NCI-H2171 treated with DMSO at 0.1 percent for 48 hours (cell line): Measurements from ENCODE around the gene HIGD2B.
"Not testable (repeated sequence)": the region's sequence is repeated elsewhere in the genome, so short reads cannot be mapped to it uniquely, and the experiment has no call there.

Experiments used
- DNase-seq: peaks from one replicate; lab custom pipeline; 2025; lab: John Stamatoyannopoulos, UW

The HIGD2B gene

GRCh38 chr15:72676838-72677237, 9.1 kb downstream of the HIGD2B start:
- no peak for DNase-seq

DNA sequence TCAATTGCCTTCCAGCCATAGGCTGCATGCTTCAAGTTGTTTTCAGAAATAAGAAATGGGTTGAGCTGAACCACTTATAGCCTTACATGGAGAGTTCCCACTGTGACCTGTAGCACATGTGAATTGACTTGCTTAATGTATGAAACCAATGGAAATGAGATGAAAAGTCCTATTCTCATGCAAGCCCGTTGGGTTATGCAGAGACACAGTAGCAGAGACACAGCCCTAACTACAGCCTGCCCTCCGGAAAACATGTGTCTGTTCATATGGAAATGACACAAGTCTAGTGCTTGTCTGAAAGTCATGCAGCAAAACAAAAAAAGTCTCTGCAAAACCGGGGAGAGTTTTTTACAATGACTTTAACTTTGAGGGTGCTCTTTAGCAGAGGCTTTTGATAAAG, 14.5 kb downstream of the HIGD2B start:
- no peak for DNase-seq

- not testable (repeated sequence) for DNase-seq
These were observed 15.2 kb downstream of the HIGD2B start for GRCh38 chr15:72670656-72671352.

DNA sequence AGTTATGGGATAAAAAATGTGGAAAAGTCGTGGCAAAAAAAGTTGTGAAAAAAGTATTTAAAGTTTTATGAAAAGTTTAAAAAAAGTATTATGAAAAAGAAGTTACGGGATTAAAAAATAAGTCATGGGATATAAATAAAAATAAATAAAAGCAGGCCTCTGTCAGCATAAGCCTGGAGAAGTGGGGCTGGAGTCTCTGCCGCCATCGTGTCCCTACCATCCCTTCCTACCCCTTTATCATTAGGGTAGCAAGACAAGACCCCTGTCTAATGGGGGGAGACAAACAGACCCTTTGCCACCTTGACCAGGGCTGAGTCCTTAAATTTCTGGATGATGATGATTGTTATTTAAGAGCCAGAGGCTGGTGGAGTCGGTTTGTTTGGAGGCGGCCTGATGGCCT, 16.2 kb downstream of the HIGD2B start:
- not testable (repeated sequence) for DNase-seq

DNA sequence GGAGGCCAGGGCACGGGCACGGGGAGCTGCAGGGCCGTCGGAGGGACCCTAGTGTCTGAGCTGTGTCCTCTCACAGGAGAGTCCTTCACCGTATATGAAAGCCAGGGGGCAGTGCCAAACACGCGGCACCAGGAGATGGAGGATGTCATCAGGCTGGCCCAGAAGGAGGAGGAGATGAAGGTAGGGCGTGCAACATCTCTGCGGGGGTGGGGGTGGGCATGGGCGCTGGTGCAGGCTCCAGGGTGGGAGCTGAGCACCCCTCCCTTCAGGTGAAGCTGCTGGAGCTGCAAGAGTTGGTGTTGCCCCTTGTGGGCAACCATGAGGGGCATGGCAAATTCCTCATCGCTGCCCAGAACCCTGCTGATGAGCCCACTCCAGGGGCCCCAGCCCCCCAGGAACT, 20.3 kb downstream of the HIGD2B start:
- not testable (repeated sequence) for DNase-seq

DNA sequence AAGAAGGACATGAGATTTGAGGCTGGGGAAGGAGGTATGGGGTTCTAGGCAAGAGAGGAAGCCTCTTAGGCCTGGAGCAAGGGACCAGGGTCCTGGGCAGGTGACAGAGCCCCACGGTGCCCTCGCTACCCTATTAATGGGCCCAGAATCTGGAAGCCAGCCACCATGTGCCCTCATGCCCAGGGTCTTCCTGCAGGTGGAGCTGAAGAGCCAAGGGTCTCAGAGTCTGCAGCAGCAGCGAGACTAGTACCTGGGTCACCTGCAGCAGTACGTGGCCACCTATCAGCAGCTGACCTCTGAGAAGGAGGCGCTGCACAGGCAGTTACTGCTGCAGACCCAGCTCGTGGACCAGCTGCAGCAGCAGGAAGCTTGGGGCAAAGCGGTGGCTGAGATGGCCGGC, 22.1 kb downstream of the HIGD2B start:
- not testable (repeated sequence) for DNase-seq

DNA sequence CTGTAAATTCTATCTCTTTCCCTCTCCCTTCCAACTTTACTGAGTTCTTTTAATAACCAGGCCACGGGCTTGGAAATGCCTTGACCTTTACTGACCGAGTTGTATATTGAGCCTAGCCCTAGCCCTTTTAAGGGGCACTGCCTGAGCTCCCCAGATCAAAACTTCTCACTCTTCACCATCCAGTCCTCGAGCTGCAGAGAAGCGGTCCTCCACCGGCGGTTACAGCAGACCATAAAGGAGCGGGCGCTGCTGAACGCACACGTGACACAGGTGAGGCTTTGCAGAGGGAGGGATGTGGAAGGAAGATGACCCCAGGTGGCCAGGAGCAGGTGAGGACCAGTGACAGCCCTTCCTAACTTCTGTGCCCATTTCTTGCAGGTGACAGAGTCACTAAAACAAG, 24.9 kb downstream of the HIGD2B start:
- not testable (repeated sequence) for DNase-seq

GRCh38 chr15:72656014-72656413, 30.0 kb downstream of the HIGD2B start:
- not testable (repeated sequence) for DNase-seq

- not testable (repeated sequence) for DNase-seq
These were observed 31.6 kb downstream of the HIGD2B start, which contains the start of gene GOLGA6B for GRCh38 chr15:72654397-72654796. Gene GOLGA6B, plus strand, starts transcription at chr15:72654697. Its CDS starts 41 bp downstream, at chr15:72654738.

GRCh38 chr15:72648631-72649253, 37.2 kb downstream of the HIGD2B start:
- not testable (repeated sequence) for DNase-seq

- not testable (repeated sequence) for DNase-seq
These were observed 43.7 kb downstream of the HIGD2B start for GRCh38 chr15:72642271-72642670.

- DNase-seq: not testable (repeated sequence)
These were observed 46.1 kb downstream of the HIGD2B start for GRCh38 chr15:72639759-72640483.

DNA sequence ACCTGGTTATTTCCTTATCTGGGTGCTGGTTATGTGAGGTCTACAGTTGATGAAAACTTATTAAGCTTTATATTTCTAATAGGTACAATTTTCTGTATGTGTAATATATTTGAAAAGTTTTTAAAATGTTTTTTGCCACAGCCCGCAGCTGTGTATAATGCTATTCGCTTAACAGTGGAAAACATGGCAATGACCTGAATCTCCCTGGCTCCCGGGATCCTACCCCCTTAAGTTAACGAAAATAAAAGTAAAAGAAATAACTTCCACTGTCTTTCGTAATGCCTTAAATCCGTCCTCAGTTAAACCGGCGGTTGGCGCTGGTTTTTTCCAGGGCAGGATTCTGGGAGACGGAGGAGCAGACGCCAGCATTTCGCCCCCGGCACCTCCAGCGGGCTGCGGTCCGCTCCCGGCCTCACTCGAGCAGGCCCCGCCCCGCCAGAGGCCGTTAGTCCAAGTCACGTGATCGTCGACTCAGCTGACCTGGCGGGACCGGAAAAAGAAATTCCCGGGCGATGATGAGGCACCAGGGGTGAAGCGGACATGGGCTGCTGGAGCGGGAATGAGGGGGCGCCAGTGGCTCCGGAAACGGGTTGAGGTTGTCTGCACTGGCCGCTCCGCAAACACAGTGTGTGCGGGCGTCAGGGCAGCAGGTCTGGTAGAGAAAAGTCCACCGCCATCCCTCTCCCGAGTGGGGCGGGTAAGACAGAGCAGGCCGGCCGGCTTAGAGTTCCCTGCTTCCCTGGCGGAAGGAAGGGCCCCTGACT, 49.3 kb downstream of the HIGD2B start:
- DNase-seq: not testable (repeated sequence)

DNA sequence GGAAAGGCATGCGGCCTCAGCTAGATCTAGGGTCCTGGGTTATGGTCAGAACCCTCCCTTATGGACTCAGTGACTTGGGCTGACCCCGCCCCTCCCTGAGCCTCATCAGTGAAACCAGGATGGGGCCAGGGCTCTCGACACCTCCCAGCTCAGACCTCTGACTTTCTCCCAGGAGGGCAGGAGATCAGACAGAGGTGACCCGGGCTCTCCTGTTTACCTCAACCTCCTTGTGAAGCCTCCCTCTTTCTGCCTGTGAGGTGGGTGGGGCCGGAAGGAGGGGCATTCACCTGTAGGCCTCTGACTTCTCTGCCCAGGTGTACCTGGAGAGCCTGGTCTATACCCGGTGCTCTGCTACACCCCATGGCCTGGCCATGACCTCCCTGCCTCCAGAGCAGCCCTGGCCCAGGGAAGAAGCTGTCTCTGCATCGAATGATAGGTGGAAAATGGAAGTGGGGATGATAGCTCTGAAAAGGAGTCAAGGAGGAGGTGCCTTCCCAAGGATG, 56.9 kb downstream of the HIGD2B start:
- not testable (repeated sequence) for DNase-seq

- not testable (repeated sequence) for DNase-seq
These were observed 57.5 kb downstream of the HIGD2B start for GRCh38 chr15:72628249-72629067.

DNA sequence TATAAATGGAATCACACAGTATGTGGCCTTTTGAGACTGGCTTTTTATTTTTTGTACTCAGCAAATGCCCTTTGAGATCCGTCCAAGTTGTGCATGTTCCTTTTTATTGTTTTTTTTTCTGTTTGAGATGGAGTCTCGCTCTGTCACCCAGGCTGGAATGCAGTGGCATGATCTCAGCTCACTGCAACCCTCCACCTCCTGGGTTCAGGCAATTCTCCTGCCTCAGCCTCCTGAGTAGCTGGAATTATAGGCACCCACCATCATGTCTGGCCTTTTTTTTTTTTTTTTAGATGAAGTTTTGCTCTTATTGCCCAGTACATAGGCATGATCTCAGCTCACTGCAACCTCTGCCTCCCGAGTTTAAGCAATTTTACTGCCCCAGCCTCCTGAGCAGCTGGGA, 59.8 kb downstream of the HIGD2B start:
- not testable (repeated sequence) for DNase-seq
